Skeletal muscle tissue (tissue), 4 donors: ENCODE measurements around the gene PDZRN4. TPM values are rescaled to one million over a fixed set of nuclear protein-coding genes. Genes with fewer than 3 reads are reported as not detected.

Experiments
- H3K27ac ChIP-seq: one replicate; pipeline ENCODE4 v1.7.0; 2013; ENCODE audit warnings: mild to moderate bottlenecking, low read depth, low read length, inconsistent platforms
- H3K27me3 ChIP-seq, 3 donors: one replicate each; pipeline ENCODE4 v1.7.0; 2013; ENCODE audit warnings: low read length in 3 of 3; ENCODE audit not compliant: control insufficient read depth in 3 of 3, insufficient read depth in 3 of 3
- H3K36me3 ChIP-seq, 3 donors: one replicate each; pipeline ENCODE4 v1.7.0; 2013; ENCODE audit warnings: low read length in 3 of 3; ENCODE audit not compliant: control insufficient read depth in 3 of 3, insufficient read depth in 3 of 3
- H3K4me1 ChIP-seq, 3 donors: one replicate each; pipeline ENCODE4 v1.7.0; 2013; ENCODE audit warnings: low read length in 3 of 3, mild to moderate bottlenecking in 3 of 3; ENCODE audit not compliant: control insufficient read depth in 3 of 3, insufficient read depth in 3 of 3
- H3K4me3 ChIP-seq, 3 donors: one replicate each; pipeline ENCODE4 v1.7.0; 2013; ENCODE audit warnings: low read length in 3 of 3
- H3K9ac ChIP-seq, 3 donors: one replicate each; pipeline ENCODE4 v1.7.0; 2013; ENCODE audit warnings: low read length in 3 of 3, mild to moderate bottlenecking in 3 of 3, moderate library complexity in 2 of 3, low read depth in 1 of 3
- H3K9me3 ChIP-seq, 3 donors: one replicate each; pipeline ENCODE4 v1.7.0; 2013; ENCODE audit warnings: low read length in 3 of 3; ENCODE audit not compliant: control insufficient read depth in 3 of 3
- total RNA-seq: library from RNA; depleted of rRNA; stranded (reverse); fragments of >200 nt; gene quantifications from one replicate; pipeline ENCODE4 v1.2.3, GENCODE V29; 2014
- donor health status: Osteomylitis.

Gene PDZRN4
- total RNA-seq, 1 donor from 2014 or later: 1.6 TPM

GRCh38 chr12:41476499-41477439 lies 288.6 kb downstream of the PDZRN4 start:
- Histone ChIP-seq H3K4me3 (no peak overlapping the region), H3K27me3 (no peaks in the 10 kb centered on the region), H3K4me1 (no peaks in the 10 kb centered on the region), H3K36me3 (no peaks in the 10 kb centered on the region), H3K9me3 (no peaks in the 10 kb centered on the region), H3K27ac (no peak overlapping the region), H3K9ac (no peak overlapping the region)

GRCh38 chr12:41479426-41479825 lies 291.3 kb downstream of the PDZRN4 start:
- Histone ChIP-seq H3K9me3 (no peaks in the 10 kb centered on the region), H3K4me1 (no peaks in the 10 kb centered on the region), H3K27ac (no peak overlapping the region), H3K27me3 (no peaks in the 10 kb centered on the region), H3K9ac (no peak overlapping the region), H3K4me3 (no peak overlapping the region), H3K36me3 (no peaks in the 10 kb centered on the region)

- Histone ChIP-seq H3K27me3 (no peaks in the 10 kb centered on the region), H3K9ac (no peak overlapping the region)
These were observed 297.1 kb downstream of the PDZRN4 start for GRCh38 chr12:41485203-41485602.

GRCh38 chr12:41486718-41487117 lies 298.6 kb downstream of the PDZRN4 start:
- H3K4me1 ChIP-seq: no peaks in the 10 kb centered on the region
- H3K9ac ChIP-seq: no peak overlapping the region
- H3K36me3 ChIP-seq: no peaks in the 10 kb centered on the region
- no peaks in the 10 kb centered on the region for H3K27me3 ChIP-seq
- no peaks in the 10 kb centered on the region for H3K9me3 ChIP-seq
- no peak overlapping the region for H3K4me3 ChIP-seq
- H3K27ac ChIP-seq: no peak overlapping the region

More at GRCh38 chr12:41485203-41485602, 297.1 kb downstream of the PDZRN4 start:
- Histone ChIP-seq H3K9me3 (no peaks in the 10 kb centered on the region), H3K4me1 (no peaks in the 10 kb centered on the region), H3K4me3 (no peak overlapping the region), H3K27ac (no peak overlapping the region), H3K36me3 (no peaks in the 10 kb centered on the region)

- peaks cover 0 to 2% (median 0%) of the 10 kb centered on the region in 3 donors for H3K4me1 ChIP-seq
- H3K36me3 ChIP-seq: no peaks in the 10 kb centered on the region
These were observed 307.9 kb downstream of the PDZRN4 start for GRCh38 chr12:41496009-41496408.

GRCh38 chr12:41497409-41497808 lies 309.3 kb downstream of the PDZRN4 start:
- H3K27me3 ChIP-seq: no peaks in the 10 kb centered on the region
- no peak overlapping the region for H3K4me3 ChIP-seq
- no peak overlapping the region for H3K9ac ChIP-seq
- H3K4me1 ChIP-seq: peaks cover 0 to 2% (median 0%) of the 10 kb centered on the region in 3 donors
- no peaks in the 10 kb centered on the region for H3K36me3 ChIP-seq
- H3K27ac ChIP-seq: no peak overlapping the region
- H3K9me3 ChIP-seq: no peaks in the 10 kb centered on the region

More at GRCh38 chr12:41496009-41496408, 307.9 kb downstream of the PDZRN4 start:
- no peak overlapping the region for H3K9ac ChIP-seq
- no peak overlapping the region for H3K27ac ChIP-seq
- no peaks in the 10 kb centered on the region for H3K9me3 ChIP-seq
- H3K27me3 ChIP-seq: no peaks in the 10 kb centered on the region
- no peak overlapping the region for H3K4me3 ChIP-seq

GRCh38 chr12:41504976-41505375 lies 316.9 kb downstream of the PDZRN4 start:
- Histone ChIP-seq H3K27ac (no peak overlapping the region), H3K36me3 (no peaks in the 10 kb centered on the region), H3K9me3 (no peaks in the 10 kb centered on the region), H3K27me3 (no peaks in the 10 kb centered on the region), H3K4me3 (no peak overlapping the region), H3K4me1 (no peaks in the 10 kb centered on the region), H3K9ac (no peak overlapping the region)

GRCh38 chr12:41507286-41507685 lies 319.2 kb downstream of the PDZRN4 start:
- Histone ChIP-seq H3K27me3 (no peaks in the 10 kb centered on the region), H3K27ac (no peak overlapping the region), H3K4me1 (no peaks in the 10 kb centered on the region), H3K9ac (no peak overlapping the region), H3K9me3 (no peaks in the 10 kb centered on the region), H3K4me3 (no peak overlapping the region), H3K36me3 (no peaks in the 10 kb centered on the region)

- Histone ChIP-seq H3K27me3 (no peaks in the 10 kb centered on the region), H3K36me3 (no peaks in the 10 kb centered on the region), H3K27ac (no peak overlapping the region), H3K9ac (no peak overlapping the region), H3K4me3 (no peak overlapping the region), H3K9me3 (no peaks in the 10 kb centered on the region), H3K4me1 (no peaks in the 10 kb centered on the region)
These were observed 321.3 kb downstream of the PDZRN4 start for GRCh38 chr12:41509271-41510055.

GRCh38 chr12:41510470-41510869 lies 322.4 kb downstream of the PDZRN4 start:
- H3K9ac ChIP-seq: no peak overlapping the region
- H3K9me3 ChIP-seq: no peaks in the 10 kb centered on the region
- H3K4me1 ChIP-seq: no peaks in the 10 kb centered on the region
- H3K27ac ChIP-seq: no peak overlapping the region
- H3K27me3 ChIP-seq: no peaks in the 10 kb centered on the region
- H3K4me3 ChIP-seq: no peak overlapping the region
- H3K36me3 ChIP-seq: no peaks in the 10 kb centered on the region
